GM23248 (cell line): ENCODE results near the gene RIBC1.

Experiments used
- EZH2 ChIP-seq: fragments of 200-600 bp; sonication (generic); IDR thresholded peaks from 2 replicates; pipeline ENCODE4 v1.6.1; 2018; ENCODE audit warnings: antibody characterized with exemption, mild to moderate bottlenecking; ENCODE audit not compliant: insufficient read depth, poor library complexity, severe bottlenecking
- EZH2phosphoT487 ChIP-seq: fragments of 200-600 bp; sonication (generic); IDR thresholded peaks from 2 replicates; pipeline ENCODE4 v1.6.1; 2018; ENCODE audit warnings: antibody characterized with exemption, moderate library complexity, mild to moderate bottlenecking, low read depth; ENCODE audit not compliant: insufficient read depth

DNA sequence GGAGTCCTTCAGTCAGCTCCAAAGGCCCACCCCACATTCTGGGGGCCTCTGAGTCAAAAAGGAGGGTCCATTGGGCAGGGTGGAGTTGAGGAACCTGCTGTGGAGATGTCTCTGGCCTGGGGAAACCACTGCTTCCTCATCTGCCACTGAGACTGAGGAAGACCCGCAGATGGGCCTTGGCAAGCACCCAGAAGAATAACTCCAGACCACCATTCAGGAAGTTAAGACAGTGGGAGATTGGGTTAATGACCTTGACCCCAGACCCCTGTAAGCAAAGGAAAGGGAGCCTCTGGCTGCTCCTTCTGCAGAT lies 19.6 kb downstream of the RIBC1 start:
- no peak for TF ChIP-seq EZH2
- no peak for TF ChIP-seq EZH2phosphoT487
